ENCODE measurements around the gene RGP1. TPM values are rescaled to one million over a fixed set of nuclear protein-coding genes. Genes with fewer than 3 reads are reported as not detected.
A peak's percentile ranks its signal among the peaks of the same experiment; 100 is the strongest.

The RGP1 gene, protein sequence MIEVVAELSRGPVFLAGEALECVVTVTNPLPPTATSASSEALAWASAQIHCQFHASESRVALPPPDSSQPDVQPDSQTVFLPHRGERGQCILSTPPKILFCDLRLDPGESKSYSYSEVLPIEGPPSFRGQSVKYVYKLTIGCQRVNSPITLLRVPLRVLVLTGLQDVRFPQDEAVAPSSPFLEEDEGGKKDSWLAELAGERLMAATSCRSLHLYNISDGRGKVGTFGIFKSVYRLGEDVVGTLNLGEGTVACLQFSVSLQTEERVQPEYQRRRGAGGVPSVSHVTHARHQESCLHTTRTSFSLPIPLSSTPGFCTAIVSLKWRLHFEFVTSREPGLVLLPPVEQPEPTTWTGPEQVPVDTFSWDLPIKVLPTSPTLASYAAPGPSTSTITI
- 13.4 and 13.8 TPM in 2 replicates for total RNA-seq (2014; rRNA removed; shearing (Covaris generic); ENCODE audit: low replicate concordance)

DNA sequence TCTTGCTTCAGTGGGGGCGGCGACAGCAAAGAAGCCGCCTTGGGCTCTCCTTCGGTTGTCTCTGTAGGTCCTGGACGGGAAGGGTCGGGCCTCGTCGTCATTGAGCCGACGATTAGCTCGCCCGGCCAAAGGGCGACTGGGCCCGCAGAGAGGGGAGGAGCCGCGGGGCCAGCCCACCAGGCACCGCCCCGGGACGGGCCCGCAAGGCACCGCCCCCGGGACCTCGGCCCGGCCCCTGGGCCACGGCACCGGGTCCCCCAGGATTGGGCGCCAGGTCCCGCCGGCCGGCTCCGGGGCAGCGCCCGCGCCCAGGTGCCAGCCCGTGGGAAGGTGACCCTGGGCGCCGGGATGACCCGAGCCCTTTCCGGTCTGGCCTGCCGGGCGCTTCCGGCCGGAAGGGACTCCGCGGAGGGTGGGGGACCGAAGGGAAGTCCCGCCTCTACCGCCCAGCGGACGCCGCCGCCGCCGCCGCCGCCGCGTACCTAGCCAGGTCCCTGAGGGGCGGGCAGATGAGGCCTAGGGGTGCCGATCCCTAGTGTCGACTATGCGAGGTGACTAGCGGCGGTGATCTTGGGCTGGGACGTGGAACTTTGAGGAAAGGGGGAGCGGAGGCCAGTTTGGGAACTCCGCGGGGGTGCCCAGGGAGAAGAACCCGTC, at the start of gene RGP1, which contains the start of gene GBA2:
RGP1 (plus strand) TSS at position 430 of the 657 bp plus-strand sequence. CDS start 469 bp downstream, outside the sequence.
GBA2 (minus strand) TSS at position 371 of the 657 bp plus-strand sequence. CDS start 524 bp downstream, outside the sequence.
- Histone ChIP-seq H3K27me3 (ENCODE audit: low read length) (no peaks in the 10 kb centered on the region), H3K4me1 (ENCODE audit: low read length) (peaks cover 37% of the 10 kb centered on the region), H3K4me3 (ENCODE audit: low read length) (peak within 1 kb of the TSS; percentile 87), H3K79me2 (ENCODE audit: low read length) (peaks cover 62% of the 10 kb centered on the region), H3K36me3 (ENCODE audit: insufficient read depth, low read length) (peaks cover 14% of the 10 kb centered on the region; the same call in 1 of the 2 replicates), H3K27ac (ENCODE audit: low read length) (peak within 1 kb of the TSS; percentile 43; the same call in 1 of the 2 replicates), H3K9me2 (replicated peaks; ENCODE audit: insufficient read depth, low read length) (no peaks in the 10 kb centered on the region), H3K4me2 (ENCODE audit: low read depth, low read length, poor library complexity, severe bottlenecking) (peak within 1 kb of the TSS; percentile 92), H2AFZ (ENCODE audit: low read length) (peak within 1 kb of the TSS; percentile 22; the same call in 1 of the 2 replicates), H4K20me1 (ENCODE audit: insufficient read depth, low read depth, low read length) (peaks cover 31% of the 10 kb centered on the region), H3K9me3 (ENCODE audit: low read length) (no peaks in the 10 kb centered on the region), H3K9ac (ENCODE audit: low read length) (peak within 1 kb of the TSS; percentile 88)
- peak; percentile 92 for DNase-seq

- no peaks in the 10 kb centered on the region for H3K9me3 ChIP-seq (ENCODE audit: low read length)
- no peak for DNase-seq
- no peaks in the 10 kb centered on the region for H4K20me1 ChIP-seq (ENCODE audit: insufficient read depth, low read depth, low read length)
- H3K4me1 ChIP-seq (ENCODE audit: low read length), result no peaks in the 10 kb centered on the region
- no peaks in the 10 kb centered on the region for H3K27me3 ChIP-seq (ENCODE audit: low read length)
- peaks cover 49% of the 10 kb centered on the region for H3K36me3 ChIP-seq (ENCODE audit: insufficient read depth, low read length)
- H3K4me3 ChIP-seq (ENCODE audit: low read length), result no peak overlapping the region
- no peak overlapping the region for H3K27ac ChIP-seq (ENCODE audit: low read length)
- no peaks in the 10 kb centered on the region for H3K9me2 ChIP-seq (replicated peaks; ENCODE audit: insufficient read depth, low read length)
- H3K4me2 ChIP-seq (ENCODE audit: low read depth, low read length, poor library complexity, severe bottlenecking), result no peak overlapping the region
- no peaks in the 10 kb centered on the region for H3K79me2 ChIP-seq (ENCODE audit: low read length)
- no peak overlapping the region for H3K9ac ChIP-seq (ENCODE audit: low read length)
- no peak overlapping the region for H2AFZ ChIP-seq (ENCODE audit: low read length)
Observed at GRCh38 chr9:35700031-35700430, 49.1 kb upstream of the RGP1 start.

DNA sequence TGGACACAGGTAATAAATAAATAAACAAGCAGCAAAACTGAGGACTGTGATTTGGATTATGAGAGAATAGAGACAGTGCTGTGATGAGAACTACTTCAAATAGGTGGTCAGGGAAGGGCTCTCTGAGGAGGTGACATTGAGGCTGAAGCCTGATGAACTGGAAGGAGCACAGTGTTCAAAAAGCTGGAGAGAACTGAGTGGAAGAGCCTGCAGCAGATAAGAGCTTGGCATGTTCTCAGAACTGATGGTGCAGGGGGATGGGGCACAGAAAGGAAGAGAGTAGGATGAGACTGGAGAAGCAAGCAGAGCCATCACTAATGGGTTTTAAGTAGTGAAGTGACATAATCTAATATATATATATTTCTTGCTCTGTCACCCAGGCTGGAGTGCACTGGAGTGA, 48.1 kb upstream of the RGP1 start:
- Histone ChIP-seq H3K4me1 (ENCODE audit: low read length) (no peaks in the 10 kb centered on the region), H3K79me2 (ENCODE audit: low read length) (no peaks in the 10 kb centered on the region), H3K9ac (ENCODE audit: low read length) (no peak overlapping the region), H3K4me3 (ENCODE audit: low read length) (no peak overlapping the region), H3K27me3 (ENCODE audit: low read length) (no peaks in the 10 kb centered on the region), H3K9me2 (replicated peaks; ENCODE audit: insufficient read depth, low read length) (no peaks in the 10 kb centered on the region), H3K4me2 (ENCODE audit: low read depth, low read length, poor library complexity, severe bottlenecking) (no peak overlapping the region), H3K9me3 (ENCODE audit: low read length) (no peaks in the 10 kb centered on the region), H2AFZ (ENCODE audit: low read length) (no peak overlapping the region), H3K36me3 (ENCODE audit: insufficient read depth, low read length) (peaks cover 50% of the 10 kb centered on the region), H3K27ac (ENCODE audit: low read length) (no peak overlapping the region), H4K20me1 (ENCODE audit: insufficient read depth, low read depth, low read length) (no peaks in the 10 kb centered on the region)
- DNase-seq, result no peak

- DNase-seq, result no peak
- no peak overlapping the region for H2AFZ ChIP-seq (ENCODE audit: low read length)
- H3K36me3 ChIP-seq (ENCODE audit: insufficient read depth, low read length), result peaks cover 51% of the 10 kb centered on the region
- no peaks in the 10 kb centered on the region for H3K79me2 ChIP-seq (ENCODE audit: low read length)
- H3K4me2 ChIP-seq (ENCODE audit: low read depth, low read length, poor library complexity, severe bottlenecking), result no peak overlapping the region
- no peak overlapping the region for H3K4me3 ChIP-seq (ENCODE audit: low read length)
- H3K4me1 ChIP-seq (ENCODE audit: low read length), result no peaks in the 10 kb centered on the region
- H3K9me3 ChIP-seq (ENCODE audit: low read length), result no peaks in the 10 kb centered on the region
- no peak overlapping the region for H3K27ac ChIP-seq (ENCODE audit: low read length)
- H3K9ac ChIP-seq (ENCODE audit: low read length), result no peak overlapping the region
- no peaks in the 10 kb centered on the region for H4K20me1 ChIP-seq (ENCODE audit: insufficient read depth, low read depth, low read length)
- no peaks in the 10 kb centered on the region for H3K9me2 ChIP-seq (replicated peaks; ENCODE audit: insufficient read depth, low read length)
- H3K27me3 ChIP-seq (ENCODE audit: low read length), result no peaks in the 10 kb centered on the region
Observed at GRCh38 chr9:35702696-35703095, 46.4 kb upstream of the RGP1 start.

- Histone ChIP-seq H3K79me2 (ENCODE audit: low read length) (no peaks in the 10 kb centered on the region), H3K9me3 (ENCODE audit: low read length) (no peaks in the 10 kb centered on the region), H3K27ac (ENCODE audit: low read length) (no peak overlapping the region), H2AFZ (ENCODE audit: low read length) (no peak overlapping the region), H3K9me2 (replicated peaks; ENCODE audit: insufficient read depth, low read length) (no peaks in the 10 kb centered on the region), H4K20me1 (ENCODE audit: insufficient read depth, low read depth, low read length) (no peaks in the 10 kb centered on the region), H3K4me2 (ENCODE audit: low read depth, low read length, poor library complexity, severe bottlenecking) (no peak overlapping the region), H3K27me3 (ENCODE audit: low read length) (no peaks in the 10 kb centered on the region), H3K4me3 (ENCODE audit: low read length) (no peak overlapping the region), H3K4me1 (ENCODE audit: low read length) (no peaks in the 10 kb centered on the region), H3K36me3 (ENCODE audit: insufficient read depth, low read length) (peaks cover 57% of the 10 kb centered on the region), H3K9ac (ENCODE audit: low read length) (no peak overlapping the region)
- no peak for DNase-seq
Observed at GRCh38 chr9:35703906-35704672, 45.0 kb upstream of the RGP1 start.

DNA sequence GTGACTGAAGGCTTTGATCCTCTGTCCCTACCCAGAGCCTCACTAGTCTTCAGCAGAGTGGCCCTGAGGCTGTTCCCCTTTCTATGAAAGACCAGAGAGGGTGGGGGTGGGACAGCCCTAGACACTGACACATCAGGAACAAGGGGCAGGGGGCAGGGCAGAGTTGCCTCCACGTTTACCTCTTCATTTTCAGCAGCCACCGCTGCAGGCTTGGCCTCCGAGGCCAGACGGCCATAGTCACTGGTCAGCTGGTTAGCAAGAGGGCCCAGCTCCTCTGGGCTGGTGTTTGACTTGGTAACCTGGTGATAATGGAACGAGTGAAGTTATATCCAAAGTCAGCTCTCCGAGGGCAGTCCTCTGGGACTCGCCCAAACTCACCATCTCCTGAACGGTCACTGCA, 43.7 kb upstream of the RGP1 start:
- no peak overlapping the region for H2AFZ ChIP-seq (ENCODE audit: low read length)
- H3K4me1 ChIP-seq (ENCODE audit: low read length), result no peaks in the 10 kb centered on the region
- no peaks in the 10 kb centered on the region for H3K27me3 ChIP-seq (ENCODE audit: low read length)
- no peak overlapping the region for H3K4me2 ChIP-seq (ENCODE audit: low read depth, low read length, poor library complexity, severe bottlenecking)
- H3K9me2 ChIP-seq (replicated peaks; ENCODE audit: insufficient read depth, low read length), result no peaks in the 10 kb centered on the region
- no peak overlapping the region for H3K9ac ChIP-seq (ENCODE audit: low read length)
- H4K20me1 ChIP-seq (ENCODE audit: insufficient read depth, low read depth, low read length), result no peaks in the 10 kb centered on the region
- no peaks in the 10 kb centered on the region for H3K9me3 ChIP-seq (ENCODE audit: low read length)
- peaks cover 55% of the 10 kb centered on the region for H3K36me3 ChIP-seq (ENCODE audit: insufficient read depth, low read length)
- H3K79me2 ChIP-seq (ENCODE audit: low read length), result no peaks in the 10 kb centered on the region
- H3K4me3 ChIP-seq (ENCODE audit: low read length), result no peak overlapping the region
- DNase-seq, result no peak
- no peak overlapping the region for H3K27ac ChIP-seq (ENCODE audit: low read length)

- DNase-seq, result no peak
- Histone ChIP-seq H3K4me3 (ENCODE audit: low read length) (no peak overlapping the region), H3K4me1 (ENCODE audit: low read length) (no peaks in the 10 kb centered on the region), H3K9me2 (replicated peaks; ENCODE audit: insufficient read depth, low read length) (no peaks in the 10 kb centered on the region), H3K9me3 (ENCODE audit: low read length) (no peaks in the 10 kb centered on the region), H4K20me1 (ENCODE audit: insufficient read depth, low read depth, low read length) (no peaks in the 10 kb centered on the region), H3K4me2 (ENCODE audit: low read depth, low read length, poor library complexity, severe bottlenecking) (no peak overlapping the region), H3K27ac (ENCODE audit: low read length) (no peak overlapping the region), H2AFZ (ENCODE audit: low read length) (no peak overlapping the region), H3K36me3 (ENCODE audit: insufficient read depth, low read length) (peaks cover 49% of the 10 kb centered on the region), H3K27me3 (ENCODE audit: low read length) (no peaks in the 10 kb centered on the region), H3K79me2 (ENCODE audit: low read length) (no peaks in the 10 kb centered on the region), H3K9ac (ENCODE audit: low read length) (no peak overlapping the region)
Observed at GRCh38 chr9:35705836-35706430, 43.2 kb upstream of the RGP1 start.
